ENCODE results near the gene MAP3K19. TPM values are rescaled to one million over a fixed set of nuclear protein-coding genes. Genes with fewer than 3 reads are reported as not detected.
"Not testable (repeated sequence)": the region's sequence is repeated elsewhere in the genome, so short reads cannot be mapped to it uniquely, and the experiment has no call there.

MAP3K19 gene
- total RNA-seq, 1 donor from 2014 or later = not detected

DNA sequence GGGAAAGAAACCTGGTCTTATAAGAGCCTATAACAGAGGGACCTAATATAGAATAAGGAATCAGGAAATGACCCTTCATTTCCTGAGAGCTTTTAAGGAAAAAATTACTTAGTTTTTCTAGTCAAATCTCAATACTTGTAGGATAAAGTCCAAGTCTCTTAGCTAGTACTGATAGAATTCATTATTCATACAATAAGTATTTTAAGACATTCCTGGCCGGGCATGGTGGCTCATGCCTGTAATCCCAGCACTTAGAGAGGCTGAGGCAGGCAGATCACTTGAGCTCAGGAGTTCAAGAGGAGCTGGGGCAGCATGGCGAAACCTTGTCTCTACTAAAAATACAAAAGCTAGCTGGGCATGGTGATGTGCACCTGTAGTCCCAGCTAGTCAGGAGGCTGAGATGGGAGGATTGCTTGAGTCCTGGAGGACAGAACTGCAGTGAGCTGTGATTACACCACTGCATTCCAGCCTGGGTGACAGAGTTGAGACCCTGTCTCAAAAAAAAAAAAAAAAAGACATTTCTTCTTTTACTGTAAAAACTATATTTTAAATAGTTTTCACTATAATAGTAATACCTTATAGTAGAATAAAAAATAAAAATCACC lies 8.0 kb upstream of the MAP3K19 start:
- DNase-seq (ENCODE audit: low spot score) = no peak
- intact Hi-C loops (cut with DNase I) = loop anchor here (10.0 kb wide), 2 partner anchors 140 to 480 kb away; partner anchors contain the start of genes CCNT2, R3HDM1 and ZRANB3

DNA sequence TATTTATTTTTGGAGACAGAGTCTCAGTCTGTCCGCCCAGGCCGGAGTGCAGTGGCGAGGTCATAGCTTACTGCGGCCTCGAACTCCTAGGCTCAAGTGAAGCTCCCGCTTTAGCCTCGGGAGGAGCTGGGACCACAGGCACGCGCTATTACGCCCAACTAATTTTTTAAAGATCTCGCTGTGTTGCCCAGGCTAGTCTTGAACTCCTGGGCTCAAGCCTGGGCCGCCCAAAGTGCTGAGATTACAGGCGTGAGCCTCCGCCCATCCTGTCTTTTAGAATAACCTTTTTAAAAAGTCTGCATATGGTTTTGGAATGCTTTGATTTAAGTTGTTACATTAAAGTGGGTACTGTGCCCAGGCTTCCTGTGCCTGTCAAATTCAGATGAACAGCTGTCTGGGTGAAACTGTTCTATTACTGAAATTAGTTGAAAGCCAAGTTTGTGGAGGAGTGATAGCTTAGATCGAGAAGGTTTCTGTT lies 5.8 kb upstream of the MAP3K19 start:
- intact Hi-C loops (cut with DNase I) = loop anchor here (10.0 kb wide), 2 partner anchors 138 to 482 kb away; partner anchors contain the start of genes CCNT2, R3HDM1 and ZRANB3
- DNase-seq (ENCODE audit: low spot score) = no peak

DNA sequence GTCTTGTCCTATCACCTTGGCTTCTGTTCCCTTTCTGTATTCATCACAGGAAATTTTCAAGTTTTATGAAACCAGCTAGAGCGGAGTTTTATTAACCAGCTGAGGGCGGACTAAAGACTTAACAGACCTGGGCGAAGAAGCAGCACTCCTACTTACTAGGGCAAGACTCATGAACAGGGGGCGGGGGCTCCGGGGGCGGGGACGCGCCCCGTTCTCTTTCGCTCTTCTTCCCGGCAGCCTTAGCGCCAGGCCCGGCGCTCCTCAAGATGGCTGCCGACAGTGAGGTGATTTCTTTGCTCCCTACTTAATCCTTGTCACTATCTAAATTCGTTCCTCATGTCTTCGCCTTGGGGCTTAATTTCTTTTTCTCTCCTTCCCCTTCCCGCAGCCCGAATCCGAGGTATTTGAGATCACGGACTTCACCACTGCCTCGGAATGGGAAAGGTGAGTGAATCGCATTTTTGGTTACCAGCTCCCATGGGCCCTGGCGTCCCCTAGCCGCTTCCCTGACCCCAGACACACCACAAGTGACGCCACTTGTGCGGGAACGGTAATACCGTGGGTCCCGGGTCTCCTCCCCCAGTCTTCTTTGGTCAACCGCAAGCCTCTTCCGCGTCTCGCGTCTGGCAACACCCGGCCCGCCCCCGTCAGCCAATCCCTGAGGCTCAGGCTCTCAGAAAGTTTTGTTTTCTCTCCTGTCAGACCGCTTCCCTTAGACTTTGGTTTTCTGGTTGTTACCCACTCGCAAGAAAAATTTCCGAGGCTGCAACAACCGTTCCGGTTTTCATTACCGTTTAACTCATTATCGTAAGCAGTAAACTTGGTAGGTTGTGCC lies 5.0 kb upstream of the MAP3K19 start, which contains the start of gene RAB3GAP1:
Gene RAB3GAP1, plus strand, starts transcription at position 251 of the 835 bp plus-strand sequence. Its CDS starts 16 bp downstream, at position 267.
- DNase-seq (ENCODE audit: low spot score) = peak; percentile 89
- intact Hi-C loops (cut with DNase I) = loop anchor here (10.0 kb wide), 2 partner anchors 137 to 483 kb away; partner anchors contain the start of genes CCNT2, R3HDM1 and ZRANB3

DNA sequence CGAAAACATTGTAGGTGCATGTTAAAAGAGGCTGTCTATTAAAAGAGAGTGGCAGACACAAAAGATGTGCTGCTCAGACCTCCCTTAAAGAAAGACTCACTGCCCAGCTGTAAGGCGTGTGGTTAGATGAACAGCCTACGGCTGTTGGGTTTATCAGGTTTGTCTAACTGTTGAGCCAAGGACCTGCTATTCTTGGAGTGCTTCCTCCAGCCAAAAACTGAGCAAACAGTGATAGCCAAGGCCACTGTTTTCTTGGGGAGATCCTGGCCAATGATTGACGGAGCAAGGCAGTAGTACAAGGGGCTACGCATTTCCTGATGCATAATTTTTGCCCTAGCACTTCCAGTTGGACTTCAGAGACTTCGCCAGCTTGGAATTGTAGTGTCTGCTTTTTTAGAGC lies 3.4 kb upstream of the MAP3K19 start:
- intact Hi-C loops (cut with DNase I) = loop anchor here (10.0 kb wide), 2 partner anchors 136 to 484 kb away; partner anchors contain the start of genes CCNT2, R3HDM1 and ZRANB3
- DNase-seq (ENCODE audit: low spot score) = no peak

DNA sequence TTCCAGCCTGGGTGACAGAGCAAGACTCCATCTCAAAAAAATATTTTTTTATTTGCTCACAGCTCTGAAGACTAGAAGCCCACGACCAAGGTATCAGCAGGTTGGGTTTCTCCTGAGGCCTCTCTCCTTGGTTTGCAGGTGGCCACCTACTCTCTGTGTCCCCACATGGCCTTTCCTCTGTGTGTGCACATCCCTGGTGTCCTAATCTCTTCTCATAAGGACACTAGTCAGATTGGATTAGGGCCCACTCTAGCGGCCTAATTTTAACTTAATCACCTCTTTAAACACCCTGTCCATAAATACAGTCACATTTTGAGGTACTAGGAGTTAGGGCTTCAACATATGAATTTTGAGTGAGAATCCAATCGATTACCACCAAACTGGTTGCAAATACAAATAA lies 2.9 kb upstream of the MAP3K19 start:
- intact Hi-C loops (cut with DNase I) = loop anchor here (10.0 kb wide), 2 partner anchors 135 to 485 kb away; partner anchors contain the start of genes CCNT2, R3HDM1 and ZRANB3
- no peak for DNase-seq (ENCODE audit: low spot score)

DNA sequence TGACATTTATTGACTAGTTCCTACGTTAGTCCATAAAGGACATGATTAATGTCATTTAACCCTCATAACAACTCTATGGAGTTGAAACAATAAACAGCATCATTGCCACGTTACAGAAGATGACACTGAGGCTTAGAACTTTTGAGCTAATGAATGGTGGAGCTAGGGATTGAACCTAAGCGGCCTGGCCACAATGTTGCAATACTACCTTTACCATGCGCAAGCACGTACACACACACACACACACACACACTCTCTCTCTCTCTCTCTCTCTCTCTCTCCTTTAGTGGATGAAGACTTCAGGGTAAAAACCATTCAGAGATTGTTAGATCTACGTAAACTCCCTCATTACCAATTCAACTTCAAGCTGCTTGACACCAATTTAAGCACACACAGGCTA lies 875 bp upstream of the MAP3K19 start:
- intact Hi-C loops (cut with DNase I) = loop anchor here (5.0 kb wide), 1 partner anchor 36 kb away; no protein-coding TSS in a partner anchor
- no peak for DNase-seq (ENCODE audit: low spot score)

DNA sequence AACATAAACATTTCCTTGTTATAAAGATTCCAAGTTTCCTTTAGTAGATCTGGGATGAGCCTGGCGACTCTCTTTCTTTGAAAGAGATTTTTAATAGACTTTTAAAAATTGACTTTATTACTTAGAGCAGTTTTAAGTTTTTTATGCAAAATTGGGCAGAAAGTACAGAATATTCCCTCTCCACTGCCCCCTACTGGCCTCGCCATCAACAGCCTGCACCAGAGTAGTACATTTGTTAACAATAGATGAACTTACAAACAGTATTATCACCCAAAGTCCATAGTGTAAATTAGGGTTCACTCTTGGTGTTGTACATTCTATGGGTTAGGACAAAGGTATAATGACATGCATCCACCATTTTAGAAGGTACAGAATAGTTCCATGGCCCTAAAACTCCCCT lies 3.9 kb downstream of the MAP3K19 start:
- DNase-seq (ENCODE audit: low spot score) = no peak
- intact Hi-C loops (cut with DNase I) = no loop called here

DNA sequence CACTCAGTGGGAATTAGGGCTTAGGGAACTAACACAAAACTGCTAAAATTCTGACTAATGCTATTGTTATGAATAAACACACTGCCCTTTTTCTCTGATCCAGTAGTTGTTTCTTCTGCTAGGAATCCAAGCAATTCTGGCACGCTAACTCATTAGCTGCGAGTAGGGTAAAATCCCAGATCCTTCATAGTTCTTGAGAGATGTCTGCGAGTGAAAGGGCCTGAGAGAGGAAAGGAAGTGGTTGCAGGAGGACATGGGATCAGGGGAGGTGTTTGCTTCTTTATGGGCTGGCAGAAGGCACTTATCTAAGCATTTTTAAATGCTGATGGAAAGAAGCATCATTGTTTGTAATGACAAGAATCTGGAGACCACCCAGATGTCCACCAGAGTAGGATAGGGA lies 9.4 kb downstream of the MAP3K19 start:
- intact Hi-C loops (cut with DNase I) = no loop called here

DNA sequence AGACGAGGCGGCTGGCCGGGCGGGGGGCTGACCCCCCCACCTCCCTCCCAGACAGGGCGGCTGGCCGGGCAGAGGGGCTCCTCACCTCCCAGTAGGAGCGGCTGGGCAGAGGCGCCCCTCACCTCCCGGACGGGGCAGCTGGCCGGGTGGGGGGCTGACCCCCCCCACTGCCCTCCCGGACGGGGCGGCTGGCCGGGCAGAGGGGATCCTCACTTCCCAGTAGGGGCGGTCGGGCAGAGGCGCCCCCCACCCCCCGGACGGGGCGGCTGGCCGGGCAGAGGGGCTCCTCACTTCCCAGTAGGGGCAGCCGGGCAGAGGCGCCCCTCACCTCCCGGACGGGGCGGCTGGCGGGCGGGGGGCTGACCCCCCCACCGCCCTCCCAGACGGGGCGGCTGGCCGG lies 14.0 kb downstream of the MAP3K19 start:
- intact Hi-C loops (cut with DNase I); DNase-seq (ENCODE audit: low spot score): not testable (repeated sequence)

More for the DNA sequence above, 9.4 kb downstream of the MAP3K19 start:
- DNase-seq (ENCODE audit: low spot score) = no peak

DNA sequence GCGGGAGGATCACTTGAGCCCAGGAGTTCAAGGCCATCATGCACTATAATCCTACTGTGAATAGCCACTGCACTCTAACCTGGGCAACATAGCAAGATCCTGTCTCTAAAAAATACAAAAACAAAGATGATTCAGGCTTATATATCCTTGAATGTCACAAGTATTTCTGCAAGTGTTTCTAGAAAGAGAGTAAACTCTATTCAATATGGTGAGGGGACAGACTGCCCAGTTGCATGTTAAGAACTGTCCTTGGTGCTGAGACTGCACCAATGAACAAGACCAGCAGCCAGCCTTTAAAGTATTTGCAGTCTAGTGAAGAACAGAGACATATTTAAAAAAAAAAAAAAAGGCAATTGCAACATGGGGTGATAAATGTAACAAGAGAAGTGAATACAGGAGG lies 16.4 kb downstream of the MAP3K19 start:
- DNase-seq (ENCODE audit: low spot score) = no peak
- intact Hi-C loops (cut with DNase I) = no loop called here

DNA sequence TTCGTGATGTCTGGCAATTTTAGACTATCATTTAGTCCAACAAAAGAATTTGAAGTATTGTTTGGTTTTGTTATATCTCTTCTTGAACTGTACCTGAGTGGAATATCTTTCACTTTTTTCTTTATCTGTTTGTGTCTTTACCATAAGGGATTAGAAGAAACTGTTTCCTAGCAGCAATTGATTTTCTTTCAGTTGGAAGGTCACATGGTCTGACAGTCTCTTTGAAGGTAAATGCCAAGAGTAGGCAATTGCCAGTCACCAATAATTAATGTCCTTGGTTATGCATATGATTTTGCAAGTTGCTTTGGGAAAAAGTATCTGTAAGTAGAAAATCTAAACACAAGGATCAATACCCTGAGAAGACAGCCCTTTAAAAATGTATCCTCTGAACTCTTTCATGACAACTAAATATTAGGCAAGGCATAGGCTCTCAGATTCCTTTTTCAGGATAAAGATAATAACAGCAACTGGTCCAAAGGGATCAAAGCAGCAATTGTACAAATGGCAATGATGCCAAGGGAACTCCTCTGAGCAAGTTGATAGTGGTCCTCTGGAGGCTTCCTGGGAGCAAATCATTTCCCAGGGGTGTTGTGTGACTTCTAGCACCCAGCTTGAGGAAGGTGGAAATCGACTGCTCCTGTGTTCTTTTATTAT lies 17.6 kb downstream of the MAP3K19 start:
- no peak for DNase-seq (ENCODE audit: low spot score)
- intact Hi-C loops (cut with DNase I) = no loop called here

DNA sequence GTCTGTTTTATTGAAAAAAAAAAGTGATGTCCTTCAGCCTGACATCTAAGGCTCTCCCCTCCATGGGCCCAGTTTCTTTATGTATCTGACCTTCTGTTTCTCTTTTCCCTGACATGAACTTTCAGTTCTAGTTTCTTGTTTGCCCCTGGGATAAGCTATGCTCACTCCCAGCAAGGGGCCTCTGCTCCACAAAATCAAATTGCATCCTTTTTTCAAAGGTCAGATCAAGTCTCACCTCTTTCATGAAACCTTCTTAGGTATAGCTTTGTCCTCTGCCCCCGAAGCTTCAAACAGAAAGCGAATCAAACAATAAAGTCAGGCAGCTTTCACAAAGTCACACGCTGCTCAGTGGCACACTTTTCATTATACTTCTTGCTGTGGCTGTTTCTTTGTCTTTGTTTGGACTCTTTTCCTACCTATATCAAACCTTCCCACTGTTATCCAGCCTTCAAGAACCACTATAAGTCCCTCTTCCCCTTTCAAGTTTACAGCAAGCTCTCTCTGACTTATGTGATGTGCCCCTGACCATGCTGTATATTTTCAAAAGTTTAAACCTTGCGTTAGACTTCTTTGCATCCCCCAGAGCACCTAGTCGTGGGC lies 23.3 kb downstream of the MAP3K19 start:
- intact Hi-C loops (cut with DNase I) = no loop called here
- no peak for DNase-seq (ENCODE audit: low spot score)

DNA sequence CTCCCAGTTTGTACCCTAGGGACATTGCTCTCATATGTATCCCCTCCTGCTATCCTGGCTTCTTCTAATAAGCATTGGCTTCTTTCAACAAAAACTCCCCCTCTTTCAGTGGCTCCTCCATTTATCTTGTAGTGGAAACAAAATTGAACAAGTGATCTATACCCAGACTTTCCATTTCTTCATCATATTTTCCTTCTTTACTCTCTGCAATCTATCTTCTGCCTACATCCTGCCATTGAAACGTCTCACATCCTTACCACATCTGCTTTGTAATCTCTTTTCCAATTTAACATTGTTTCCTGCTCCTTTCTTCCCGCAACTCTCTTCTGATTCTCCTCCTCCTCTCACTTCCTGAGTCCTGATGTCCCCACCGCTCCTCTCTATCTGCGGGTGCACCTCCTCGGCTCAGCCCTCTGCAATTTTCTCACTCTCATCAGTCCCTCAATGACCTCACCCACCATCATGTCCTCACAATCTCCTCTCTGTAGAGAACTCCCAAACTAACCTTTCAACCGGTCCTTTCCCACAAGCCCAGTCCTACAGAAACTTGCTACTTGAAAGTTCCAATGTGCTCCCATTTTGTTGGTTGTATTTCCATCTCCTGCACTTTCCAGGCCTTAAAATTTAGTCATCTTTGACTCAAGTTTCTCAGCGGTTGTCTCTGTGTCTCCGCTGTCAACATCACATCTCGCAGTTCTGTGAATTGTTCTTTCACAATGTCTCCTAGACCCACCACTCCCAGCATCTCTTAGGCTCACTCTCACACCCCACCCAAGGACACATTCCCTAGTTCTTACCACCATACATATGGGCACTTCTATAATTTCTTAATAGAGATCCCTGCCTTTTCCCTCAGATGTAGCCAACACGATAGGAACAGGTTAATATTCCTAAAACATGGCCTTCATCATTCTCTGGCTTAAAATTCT lies 24.0 kb downstream of the MAP3K19 start:
- intact Hi-C loops (cut with DNase I) = no loop called here
- DNase-seq (ENCODE audit: low spot score) = no peak

DNA sequence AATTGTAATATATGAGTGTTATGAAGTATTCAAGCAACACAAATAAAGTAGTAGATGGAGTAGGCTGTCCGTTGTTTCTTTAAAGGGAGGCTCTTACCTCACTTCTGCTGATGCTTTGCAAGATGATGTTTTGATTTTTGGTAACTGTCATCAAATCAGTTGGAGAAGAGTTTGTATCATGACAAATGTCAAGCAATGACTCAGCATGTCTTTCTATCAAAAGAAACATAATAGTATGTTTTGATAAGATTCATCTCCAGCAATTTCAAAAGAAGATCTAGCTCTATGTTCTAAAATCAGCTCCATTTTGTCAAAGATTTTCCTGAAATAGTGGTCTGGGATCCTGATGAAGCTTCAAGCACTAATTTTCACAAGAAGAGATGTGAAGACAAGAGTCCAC lies 25.6 kb downstream of the MAP3K19 start:
- intact Hi-C loops (cut with DNase I) = no loop called here
- no peak for DNase-seq (ENCODE audit: low spot score)

DNA sequence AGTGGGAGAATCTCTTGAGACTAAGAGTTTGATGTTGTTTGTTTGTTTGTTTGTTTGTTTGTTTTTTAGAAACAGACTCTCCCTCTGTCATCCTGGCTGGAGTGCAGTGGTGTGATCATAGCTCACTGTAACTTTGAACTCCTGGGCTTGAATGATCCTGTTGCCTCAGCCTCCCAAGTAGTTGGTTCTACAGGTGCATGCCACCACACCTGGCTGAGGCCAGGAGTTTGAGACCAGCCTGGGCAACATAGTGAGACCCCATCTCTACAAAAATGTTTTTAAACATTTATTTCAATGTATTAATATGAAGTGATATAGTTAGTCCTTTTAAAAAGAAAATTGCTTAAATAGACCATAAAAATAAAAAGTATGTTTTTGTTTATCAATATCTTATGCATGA lies 35.6 kb downstream of the MAP3K19 start:
- no peak for DNase-seq (ENCODE audit: low spot score)
- intact Hi-C loops (cut with DNase I) = loop anchor here (5.0 kb wide), 1 partner anchor 36 kb away; the partner anchor contains the start of gene MAP3K19

DNA sequence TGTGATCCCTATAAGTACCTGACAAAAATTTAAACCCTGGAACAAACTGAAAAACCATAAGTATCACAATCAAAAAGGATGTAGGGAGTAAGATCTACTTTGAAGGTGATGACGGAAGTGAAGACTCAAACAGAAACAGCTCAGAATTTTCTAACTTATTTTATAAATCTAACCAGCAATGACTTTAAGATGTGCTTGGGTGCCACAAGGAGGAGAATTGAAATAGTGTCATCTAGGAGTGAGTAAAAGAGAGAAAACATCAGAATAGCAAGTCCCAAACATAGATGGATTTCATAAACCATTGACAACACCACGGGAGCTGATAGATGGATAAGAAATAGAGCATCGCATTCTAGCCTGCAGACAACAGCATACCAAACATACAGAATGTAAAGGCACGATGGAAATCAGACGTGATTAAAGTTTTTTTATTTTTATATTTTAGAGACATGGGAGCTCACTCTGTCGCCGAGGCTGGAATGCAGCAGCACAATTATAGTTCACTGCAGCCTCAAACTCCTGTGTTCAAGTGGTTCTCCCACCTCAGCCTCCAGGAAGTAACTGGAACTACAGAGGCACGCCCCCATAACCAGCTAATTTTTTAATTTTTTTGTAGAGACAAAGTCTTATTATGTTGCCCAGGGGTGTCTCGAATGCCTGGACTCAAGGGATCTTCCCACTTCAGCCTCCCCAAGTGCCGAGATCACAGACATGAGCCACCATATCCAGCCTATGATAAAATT lies 36.9 kb downstream of the MAP3K19 start:
- DNase-seq (ENCODE audit: low spot score) = no peak
- intact Hi-C loops (cut with DNase I) = loop anchor here (5.0 kb wide), 1 partner anchor 37 kb away; the partner anchor contains the start of gene MAP3K19

DNA sequence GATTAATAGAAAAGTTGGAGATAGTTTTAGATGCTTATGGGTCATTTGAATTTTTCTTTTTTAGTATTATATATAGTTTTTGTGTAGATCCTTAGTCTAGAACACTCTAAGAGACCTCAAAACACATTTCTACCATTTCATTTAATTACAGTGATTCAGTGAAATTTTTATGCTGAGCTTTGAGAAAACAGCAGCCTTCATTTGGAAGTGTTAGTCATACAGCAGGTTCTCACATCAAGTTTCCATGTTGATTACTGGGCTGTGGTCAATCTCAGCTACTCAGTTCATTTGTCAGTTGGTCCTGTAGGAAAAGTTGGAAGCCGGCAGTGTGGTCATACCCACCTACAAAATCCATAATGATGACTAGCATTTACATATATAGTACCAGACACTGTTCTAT lies 37.9 kb downstream of the MAP3K19 start:
- intact Hi-C loops (cut with DNase I) = no loop called here
- DNase-seq (ENCODE audit: low spot score) = no peak

DNA sequence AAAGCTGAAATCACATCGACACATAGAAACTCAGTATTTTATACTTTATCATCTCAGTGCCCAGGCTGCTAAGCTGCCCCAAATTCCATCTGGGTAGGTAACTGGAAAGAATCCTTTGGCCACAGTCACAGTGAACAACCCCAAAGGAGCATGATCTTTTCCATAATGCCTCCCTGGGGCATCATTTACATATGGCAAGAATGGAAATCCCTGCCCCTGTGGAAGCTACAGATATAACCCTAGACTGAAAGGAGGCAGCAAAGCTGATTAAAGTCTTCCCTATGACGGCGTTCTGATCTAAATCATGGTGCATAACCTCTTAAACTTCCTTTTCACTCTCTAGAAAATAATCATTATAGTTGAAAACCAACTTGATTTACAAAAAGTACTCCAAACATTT lies 41.5 kb downstream of the MAP3K19 start:
- no peak for DNase-seq (ENCODE audit: low spot score)
- intact Hi-C loops (cut with DNase I) = loop anchor here (2.0 kb wide), 1 partner anchor 703 kb away; no protein-coding TSS in a partner anchor

All from cardiac septum (tissue), 1 donor.